GM12872 (cell line): Measurements from ENCODE around the gene TMEM154.

Experiments
- TF ChIP-seq, protein P1 (sequence below): IDR thresholded peaks from 3 replicates; pipeline ENCODE4 v1.5.1; 2011; ENCODE audit warnings: low read depth, mild to moderate bottlenecking, low read length, moderate library complexity; ENCODE audit not compliant: insufficient read depth

Gene TMEM154

DNA sequence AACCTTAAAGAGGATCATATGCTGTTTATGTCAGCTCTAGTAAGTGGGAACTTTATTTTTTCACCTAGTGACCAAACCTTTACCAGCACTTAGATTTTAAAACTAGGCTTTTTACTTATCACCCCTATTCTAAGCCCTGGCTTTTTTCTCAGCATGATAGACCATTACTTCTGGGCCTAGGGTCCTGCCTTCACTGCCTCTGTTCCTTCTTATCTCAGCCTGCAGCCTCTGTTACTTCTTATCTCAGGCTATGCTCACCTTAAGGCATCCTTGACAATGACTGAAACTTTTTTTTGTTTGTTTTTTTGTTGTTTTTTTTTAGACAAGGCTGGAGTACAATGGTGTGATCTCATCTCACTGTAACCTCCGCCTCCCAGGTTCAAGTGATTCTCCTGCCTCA, 59.6 kb downstream of the TMEM154 start:
- TF ChIP-seq, protein P1, sequence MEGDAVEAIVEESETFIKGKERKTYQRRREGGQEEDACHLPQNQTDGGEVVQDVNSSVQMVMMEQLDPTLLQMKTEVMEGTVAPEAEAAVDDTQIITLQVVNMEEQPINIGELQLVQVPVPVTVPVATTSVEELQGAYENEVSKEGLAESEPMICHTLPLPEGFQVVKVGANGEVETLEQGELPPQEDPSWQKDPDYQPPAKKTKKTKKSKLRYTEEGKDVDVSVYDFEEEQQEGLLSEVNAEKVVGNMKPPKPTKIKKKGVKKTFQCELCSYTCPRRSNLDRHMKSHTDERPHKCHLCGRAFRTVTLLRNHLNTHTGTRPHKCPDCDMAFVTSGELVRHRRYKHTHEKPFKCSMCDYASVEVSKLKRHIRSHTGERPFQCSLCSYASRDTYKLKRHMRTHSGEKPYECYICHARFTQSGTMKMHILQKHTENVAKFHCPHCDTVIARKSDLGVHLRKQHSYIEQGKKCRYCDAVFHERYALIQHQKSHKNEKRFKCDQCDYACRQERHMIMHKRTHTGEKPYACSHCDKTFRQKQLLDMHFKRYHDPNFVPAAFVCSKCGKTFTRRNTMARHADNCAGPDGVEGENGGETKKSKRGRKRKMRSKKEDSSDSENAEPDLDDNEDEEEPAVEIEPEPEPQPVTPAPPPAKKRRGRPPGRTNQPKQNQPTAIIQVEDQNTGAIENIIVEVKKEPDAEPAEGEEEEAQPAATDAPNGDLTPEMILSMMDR: no peak

DNA sequence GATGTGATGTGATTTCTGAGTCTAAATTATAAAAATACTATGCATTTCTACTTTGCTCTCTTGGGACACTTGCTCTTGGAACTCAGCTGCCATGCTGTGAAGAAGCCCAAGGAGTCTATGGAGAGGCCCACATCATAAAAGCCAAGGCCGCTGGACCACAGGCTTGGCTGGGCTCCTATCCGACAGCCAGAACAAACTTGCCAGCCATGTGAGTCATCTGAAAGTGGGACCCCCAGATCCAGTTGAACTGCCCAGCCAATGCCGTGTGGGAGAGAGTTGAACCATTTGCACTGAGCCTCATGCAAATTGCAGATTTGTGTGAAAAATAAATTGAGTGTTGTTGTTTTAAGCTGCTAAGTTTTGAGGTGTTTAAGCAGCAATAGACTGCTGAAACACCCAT, 60.2 kb downstream of the TMEM154 start:
- TF ChIP-seq, protein P1: no peak

DNA sequence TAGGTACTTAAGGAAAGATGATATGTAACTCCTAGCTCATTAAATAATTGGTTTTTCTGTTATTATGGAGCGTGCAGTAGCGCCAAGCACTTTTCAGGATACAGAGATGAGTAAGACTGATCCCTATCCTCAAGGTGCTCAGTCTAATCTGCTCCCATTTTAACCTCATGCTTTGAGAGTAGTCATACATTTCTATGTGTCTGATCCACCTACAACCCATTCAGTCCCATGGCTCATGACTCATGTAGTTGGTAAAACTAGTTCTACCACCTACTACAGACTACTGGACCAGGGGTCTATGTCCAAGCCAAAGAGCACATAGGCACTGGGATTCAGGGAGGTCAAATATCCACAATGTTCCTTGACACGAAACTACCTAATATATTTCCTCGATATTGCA, 60.8 kb downstream of the TMEM154 start:
- TF ChIP-seq, protein P1: no peak

DNA sequence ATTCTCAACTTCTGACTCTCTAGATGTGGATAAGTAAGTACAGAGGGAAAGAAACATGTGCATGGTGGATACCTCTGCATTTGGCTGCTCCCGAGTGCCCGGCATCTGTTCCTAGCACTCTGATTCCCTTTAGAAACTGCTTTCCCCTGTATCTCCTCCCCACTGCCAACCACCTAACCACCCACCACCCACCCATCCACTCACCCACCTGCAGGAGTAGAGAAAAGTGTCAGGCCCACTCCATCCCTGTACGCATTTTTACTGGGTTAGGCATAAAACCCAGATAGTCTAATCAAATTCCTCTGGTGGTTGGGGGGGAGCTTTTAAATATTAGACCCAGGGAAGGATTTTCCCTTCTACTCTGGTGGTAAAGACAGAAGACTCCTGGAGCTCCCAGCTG, 63.0 kb downstream of the TMEM154 start:
- TF ChIP-seq, protein P1: no peak

DNA sequence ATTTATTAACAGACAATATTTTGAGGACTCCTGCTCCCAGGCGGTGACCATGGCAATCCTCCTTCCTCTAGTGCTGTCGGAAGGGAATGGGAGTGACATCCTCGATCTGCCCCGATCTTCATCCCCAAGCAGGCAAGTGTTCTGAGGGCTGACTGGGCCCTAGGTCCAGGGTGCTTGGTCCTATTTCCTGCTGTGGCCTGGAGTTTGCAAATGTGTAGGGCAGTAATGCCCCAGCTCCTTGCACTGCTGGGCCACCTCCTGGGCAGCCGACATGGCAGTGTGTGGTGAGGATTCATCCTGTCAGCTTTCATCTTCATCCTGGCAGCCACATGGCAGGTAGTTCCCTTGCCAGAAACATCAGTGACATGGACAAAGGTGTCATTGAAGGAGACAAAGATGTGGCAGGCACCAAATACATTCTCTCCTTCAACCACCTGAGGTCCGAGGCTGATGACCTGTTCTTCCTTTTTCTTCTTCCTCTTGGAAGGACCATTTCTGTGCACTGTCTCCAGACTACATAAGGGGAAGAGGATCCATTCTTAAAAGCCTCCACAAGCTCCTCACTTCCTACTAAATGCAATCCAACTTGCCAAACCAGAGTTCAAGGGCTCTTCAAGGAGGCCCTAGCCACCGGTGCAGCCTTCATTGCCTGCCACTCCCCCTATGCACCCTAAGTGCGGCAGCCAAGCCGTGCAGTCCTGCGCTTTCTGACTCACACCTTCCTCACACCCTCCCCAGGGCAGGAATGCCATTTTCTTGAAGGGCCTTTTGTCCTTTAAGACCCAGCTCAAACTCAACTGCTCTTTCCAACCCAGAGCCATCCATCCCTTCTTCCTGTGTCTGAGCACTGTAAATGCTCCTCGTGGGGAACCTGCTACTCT, 65.7 kb downstream of the TMEM154 start:
- TF ChIP-seq, protein P1: no peak

DNA sequence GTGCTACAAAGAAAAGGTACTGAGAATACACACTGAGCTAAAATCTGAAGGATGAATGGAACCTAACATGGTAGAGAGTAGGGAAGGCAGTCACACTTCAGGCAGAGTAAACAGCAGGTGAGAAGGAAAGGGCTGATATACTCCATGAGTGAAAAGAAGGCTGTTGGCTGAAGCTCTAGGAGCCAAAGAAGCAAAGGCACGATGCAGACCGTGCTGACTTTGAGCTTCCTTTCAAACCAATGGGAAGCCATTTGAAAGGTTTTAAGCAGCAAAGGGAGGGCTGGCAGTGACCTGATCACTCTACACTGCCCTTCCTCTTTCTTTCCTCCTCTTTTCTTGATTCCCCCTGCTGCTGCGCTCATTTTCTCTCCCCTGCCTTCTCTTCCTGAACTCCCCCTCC, 66.4 kb downstream of the TMEM154 start:
- TF ChIP-seq, protein P1: no peak

DNA sequence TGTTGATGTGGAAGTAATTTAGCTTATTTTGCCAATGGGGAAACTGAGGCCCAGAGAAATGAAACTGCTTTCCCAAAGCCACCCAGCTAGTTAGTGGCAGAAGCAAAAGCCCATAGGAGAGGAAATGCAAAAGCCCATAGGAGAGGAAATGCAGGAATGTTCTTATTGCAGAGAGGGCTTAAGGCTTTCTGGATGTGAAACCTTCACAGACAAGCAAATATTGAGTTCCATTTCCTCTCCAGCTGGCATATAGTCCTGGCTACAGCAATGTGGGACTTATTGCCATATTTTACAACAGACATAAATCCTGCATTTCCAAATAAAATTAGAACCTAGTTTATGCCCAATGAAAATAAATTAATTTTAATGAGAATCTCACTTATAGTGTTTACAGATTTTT, 69.7 kb downstream of the TMEM154 start:
- TF ChIP-seq, protein P1: no peak
